ENCODE measurements around the gene CYP2R1. TPM values are rescaled to one million over a fixed set of nuclear protein-coding genes. Genes with fewer than 3 reads are reported as not detected.
"Not testable (repeated sequence)": the region's sequence is repeated elsewhere in the genome, so short reads cannot be mapped to it uniquely, and the experiment has no call there.

Gene CYP2R1
- total and polyA plus RNA-seq, 2 donors from 2014 or later, result 11.6 to 18.5 TPM

DNA sequence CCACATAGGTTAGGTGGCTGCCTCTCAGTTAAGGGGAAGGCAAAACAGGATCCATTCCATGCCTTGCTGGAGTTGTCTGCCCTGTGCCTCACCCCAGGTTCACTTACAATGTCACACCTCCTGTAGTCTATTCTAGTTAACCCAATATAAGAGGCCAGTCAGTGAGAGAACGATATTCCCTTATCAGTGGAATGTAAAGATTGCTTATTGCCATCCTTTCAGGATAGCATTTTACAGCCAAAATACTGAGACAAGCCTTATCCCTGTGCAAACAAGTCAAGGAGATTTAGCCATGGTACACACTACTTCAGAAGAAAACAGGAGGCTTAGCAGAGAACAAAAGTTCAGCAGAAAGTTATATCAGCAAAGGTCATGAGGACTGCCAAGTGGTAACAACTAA is 5.5 kb downstream of the CYP2R1 start:
- FAIRE-seq, result no peak
- DNase-seq, result no peak
- Histone ChIP-seq H3K27me3 (ENCODE audit: control insufficient read depth, insufficient read depth, low read length) (no peaks in the 10 kb centered on the region), H3K9ac (ENCODE audit: low read length in 3 of 3) (no peak overlapping the region), H3K4me1 (ENCODE audit: control insufficient read depth in 2 of 3, insufficient read depth in 2 of 3, low read depth in 1 of 3, low read length in 3 of 3) (no peaks in the 10 kb centered on the region), H3K9me3 (ENCODE audit: control insufficient read depth in 2 of 3, insufficient read depth in 1 of 3, low read length in 3 of 3) (no peaks in the 10 kb centered on the region), H3K36me3 (ENCODE audit: control insufficient read depth in 2 of 3, insufficient read depth in 3 of 3, low read length in 3 of 3) (no peaks in the 10 kb centered on the region), H3K27ac (ENCODE audit: low read depth in 2 of 2, low read length in 2 of 2) (no peak overlapping the region), H3K4me3 (ENCODE audit: low read length in 3 of 3) (no peak overlapping the region)
- intact Hi-C loops (cut with DNase I), result no loop called here
- TF ChIP-seq, protein P1, sequence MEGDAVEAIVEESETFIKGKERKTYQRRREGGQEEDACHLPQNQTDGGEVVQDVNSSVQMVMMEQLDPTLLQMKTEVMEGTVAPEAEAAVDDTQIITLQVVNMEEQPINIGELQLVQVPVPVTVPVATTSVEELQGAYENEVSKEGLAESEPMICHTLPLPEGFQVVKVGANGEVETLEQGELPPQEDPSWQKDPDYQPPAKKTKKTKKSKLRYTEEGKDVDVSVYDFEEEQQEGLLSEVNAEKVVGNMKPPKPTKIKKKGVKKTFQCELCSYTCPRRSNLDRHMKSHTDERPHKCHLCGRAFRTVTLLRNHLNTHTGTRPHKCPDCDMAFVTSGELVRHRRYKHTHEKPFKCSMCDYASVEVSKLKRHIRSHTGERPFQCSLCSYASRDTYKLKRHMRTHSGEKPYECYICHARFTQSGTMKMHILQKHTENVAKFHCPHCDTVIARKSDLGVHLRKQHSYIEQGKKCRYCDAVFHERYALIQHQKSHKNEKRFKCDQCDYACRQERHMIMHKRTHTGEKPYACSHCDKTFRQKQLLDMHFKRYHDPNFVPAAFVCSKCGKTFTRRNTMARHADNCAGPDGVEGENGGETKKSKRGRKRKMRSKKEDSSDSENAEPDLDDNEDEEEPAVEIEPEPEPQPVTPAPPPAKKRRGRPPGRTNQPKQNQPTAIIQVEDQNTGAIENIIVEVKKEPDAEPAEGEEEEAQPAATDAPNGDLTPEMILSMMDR (IDR thresholded peaks at IDR 0.05; ENCODE audit: borderline replicate concordance, extremely low read depth, insufficient read depth), result no peak

DNA sequence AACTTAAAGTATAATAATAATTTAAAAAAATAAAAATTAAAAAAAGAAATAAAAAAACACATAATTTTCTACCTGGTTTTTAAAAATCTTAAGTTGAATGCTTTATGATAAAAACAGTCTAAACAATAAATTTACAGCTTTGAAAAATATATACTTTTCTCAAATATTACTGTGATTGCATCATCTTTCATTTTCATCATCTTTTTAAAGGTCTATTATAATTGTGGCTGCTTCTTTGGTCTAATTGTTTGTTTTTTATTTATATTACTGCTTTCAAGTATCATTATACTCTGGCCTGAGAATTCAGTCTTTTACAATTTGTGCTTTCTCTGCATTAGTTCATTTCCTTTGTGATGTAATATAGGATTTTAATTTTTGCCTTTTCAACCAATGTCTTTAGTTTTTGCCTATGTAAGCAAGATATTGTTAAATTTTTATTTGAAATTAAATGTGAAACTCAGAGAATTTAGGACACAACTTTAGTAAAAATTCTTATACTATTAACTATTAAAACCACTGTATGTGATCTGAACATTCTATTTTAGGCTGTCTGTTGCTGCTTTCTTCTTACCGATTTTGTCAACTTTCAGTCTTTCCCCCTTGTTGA is 7.3 kb downstream of the CYP2R1 start:
- Histone ChIP-seq H3K27ac (ENCODE audit: low read depth in 2 of 2, low read length in 2 of 2) (no peak overlapping the region), H3K4me3 (ENCODE audit: low read length in 3 of 3) (no peak overlapping the region), H3K9me3 (ENCODE audit: control insufficient read depth in 2 of 3, insufficient read depth in 1 of 3, low read length in 3 of 3) (no peaks in the 10 kb centered on the region), H3K4me1 (ENCODE audit: control insufficient read depth in 2 of 3, insufficient read depth in 2 of 3, low read depth in 1 of 3, low read length in 3 of 3) (no peaks in the 10 kb centered on the region), H3K9ac (ENCODE audit: low read length in 3 of 3) (no peak overlapping the region), H3K36me3 (ENCODE audit: control insufficient read depth in 2 of 3, insufficient read depth in 3 of 3, low read length in 3 of 3) (no peaks in the 10 kb centered on the region), H3K27me3 (ENCODE audit: control insufficient read depth, insufficient read depth, low read length) (no peaks in the 10 kb centered on the region)
- TF ChIP-seq, protein P1 (IDR thresholded peaks at IDR 0.05; ENCODE audit: borderline replicate concordance, extremely low read depth, insufficient read depth), result no peak
- FAIRE-seq (peak; percentile 66), DNase-seq (no peak)
- intact Hi-C loops (cut with DNase I), result no loop called here

DNA sequence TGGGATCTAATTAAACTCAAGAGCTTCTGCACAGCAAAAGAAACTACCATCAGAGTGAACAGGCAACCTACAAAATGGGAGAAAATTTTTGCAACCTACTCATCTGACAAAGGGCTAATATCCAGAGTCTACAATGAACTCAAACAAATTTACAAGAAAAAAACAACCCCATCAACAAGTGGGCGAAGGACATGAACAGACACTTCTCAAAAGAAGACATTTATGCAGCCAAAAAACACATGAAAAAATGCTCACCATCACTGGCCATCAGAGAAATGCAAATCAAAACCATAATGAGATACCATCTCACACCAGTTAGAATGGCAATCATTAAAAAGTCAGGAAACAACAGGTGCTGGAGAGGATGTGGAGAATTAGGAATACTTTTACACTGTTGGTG is 8.3 kb downstream of the CYP2R1 start:
- H3K4me3 ChIP-seq (ENCODE audit: low read length in 3 of 3); H3K9me3 ChIP-seq (ENCODE audit: control insufficient read depth in 2 of 3, insufficient read depth in 1 of 3, low read length in 3 of 3); H3K27me3 ChIP-seq (ENCODE audit: control insufficient read depth, insufficient read depth, low read length); H3K9ac ChIP-seq (ENCODE audit: low read length in 3 of 3); DNase-seq; FAIRE-seq; H3K36me3 ChIP-seq (ENCODE audit: control insufficient read depth in 2 of 3, insufficient read depth in 3 of 3, low read length in 3 of 3); intact Hi-C loops (cut with DNase I); H3K4me1 ChIP-seq (ENCODE audit: control insufficient read depth in 2 of 3, insufficient read depth in 2 of 3, low read depth in 1 of 3, low read length in 3 of 3); H3K27ac ChIP-seq (ENCODE audit: low read depth in 2 of 2, low read length in 2 of 2): not testable (repeated sequence)

DNA sequence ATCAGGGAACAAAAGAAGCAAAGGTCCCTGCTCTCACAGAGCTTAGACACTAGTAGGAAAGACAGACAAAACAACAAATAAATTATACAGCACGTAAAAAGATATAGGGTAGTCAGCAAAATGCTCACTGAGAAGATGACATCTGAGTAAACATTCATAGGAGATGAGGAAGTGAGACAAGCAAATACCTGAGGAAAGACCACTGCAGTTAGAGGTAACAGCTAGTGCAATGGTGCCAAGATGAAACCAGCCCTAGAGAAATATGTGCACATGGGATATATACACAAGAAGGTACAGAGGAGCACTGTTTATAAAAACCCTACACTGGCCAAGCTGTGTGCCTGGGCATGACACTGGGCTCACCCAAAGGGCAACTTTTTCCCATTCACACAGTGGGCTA is 9.8 kb downstream of the CYP2R1 start:
- intact Hi-C loops (cut with DNase I), result no loop called here
- FAIRE-seq (no peak), DNase-seq (no peak)
- Histone ChIP-seq H3K4me1 (ENCODE audit: control insufficient read depth in 2 of 3, insufficient read depth in 2 of 3, low read depth in 1 of 3, low read length in 3 of 3) (no peaks in the 10 kb centered on the region), H3K27me3 (ENCODE audit: control insufficient read depth, insufficient read depth, low read length) (no peaks in the 10 kb centered on the region), H3K4me3 (ENCODE audit: low read length in 3 of 3) (no peak overlapping the region), H3K27ac (ENCODE audit: low read depth in 2 of 2, low read length in 2 of 2) (no peak overlapping the region), H3K9me3 (ENCODE audit: control insufficient read depth in 2 of 3, insufficient read depth in 1 of 3, low read length in 3 of 3) (no peaks in the 10 kb centered on the region), H3K9ac (ENCODE audit: low read length in 3 of 3) (no peak overlapping the region), H3K36me3 (ENCODE audit: control insufficient read depth in 2 of 3, insufficient read depth in 3 of 3, low read length in 3 of 3) (peaks cover 0 to 3% (median 0%) of the 10 kb centered on the region in 3 donors)
- TF ChIP-seq, protein P1 (IDR thresholded peaks at IDR 0.05; ENCODE audit: borderline replicate concordance, extremely low read depth, insufficient read depth), result no peak
